Ishikawa (cell line): ENCODE data around the gene NBAS.

Experiments
- CREB1 ChIP-seq: IDR thresholded peaks from 2 replicates; pipeline ENCODE4 v1.6.1; 2012; ENCODE audit warnings: low read depth
- EGR1 ChIP-seq: IDR thresholded peaks from 2 replicates; pipeline ENCODE4 v1.6.1; 2012
- EP300 ChIP-seq: IDR thresholded peaks from 2 replicates; pipeline ENCODE4 v1.6.1; 2012; ENCODE audit warnings: borderline replicate concordance
- FOXM1 ChIP-seq: IDR thresholded peaks from 2 replicates; pipeline ENCODE4 v1.6.1; 2012; ENCODE audit warnings: low read depth, borderline replicate concordance
- MAX ChIP-seq: IDR thresholded peaks from 2 replicates; pipeline ENCODE4 v1.6.1; 2012
- RAD21 ChIP-seq: IDR thresholded peaks from 2 replicates; pipeline ENCODE4 v1.6.1; 2012; ENCODE audit warnings: low read depth
- REST ChIP-seq: IDR thresholded peaks from 2 replicates; pipeline ENCODE4 v1.6.1; 2012; ENCODE audit warnings: low read depth, mild to moderate bottlenecking
- TAF1 ChIP-seq: IDR thresholded peaks from 2 replicates; pipeline ENCODE4 v1.6.1; 2012; ENCODE audit warnings: low read depth, mild to moderate bottlenecking
- YY1 ChIP-seq: IDR thresholded peaks from 2 replicates; pipeline ENCODE4 v1.6.1; 2012; ENCODE audit warnings: low read depth

- no peak for TF ChIP-seq YY1
- no peak for TF ChIP-seq REST
- TF ChIP-seq CREB1: no peak
- TF ChIP-seq EGR1: no peak
- TF ChIP-seq MAX: no peak
- TF ChIP-seq EP300: no peak
- no peak for TF ChIP-seq FOXM1
- no peak for TF ChIP-seq RAD21
- TF ChIP-seq TAF1: no peak
Observed at GRCh38 chr2:15225131-15225530, 336.0 kb downstream of the NBAS start.
